Measurements from ENCODE around the gene TNFRSF17. TPM values are rescaled to one million over a fixed set of nuclear protein-coding genes. Genes with fewer than 3 reads are reported as not detected.

TNFRSF17 gene
- total and polyA plus RNA-seq, 2 of the 13 experiments (the other 11 are each of a cell fraction or from before 2014, with no cell fraction given), result not detected

DNA sequence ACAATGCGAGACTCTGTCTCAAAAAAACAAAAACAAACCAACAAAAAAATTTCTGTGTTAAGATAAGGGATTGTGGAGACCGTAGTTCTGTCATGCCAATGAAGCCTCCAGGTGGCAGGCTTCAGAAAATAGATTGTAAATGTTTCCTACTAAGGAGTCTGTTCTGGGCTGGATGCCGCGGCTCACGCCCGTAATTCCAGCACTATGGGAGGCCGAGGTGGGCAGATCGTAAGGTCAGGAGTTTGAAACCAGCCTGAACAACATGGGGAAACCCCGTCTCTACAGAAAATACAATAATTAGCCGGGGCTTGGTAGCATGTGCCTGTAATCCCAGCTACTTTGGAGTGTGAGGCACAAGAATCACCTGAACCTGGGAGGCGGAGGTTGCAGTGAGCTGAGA lies 7.1 kb downstream of the TNFRSF17 start (continued):
- TF ChIP-seq, protein P1, sequence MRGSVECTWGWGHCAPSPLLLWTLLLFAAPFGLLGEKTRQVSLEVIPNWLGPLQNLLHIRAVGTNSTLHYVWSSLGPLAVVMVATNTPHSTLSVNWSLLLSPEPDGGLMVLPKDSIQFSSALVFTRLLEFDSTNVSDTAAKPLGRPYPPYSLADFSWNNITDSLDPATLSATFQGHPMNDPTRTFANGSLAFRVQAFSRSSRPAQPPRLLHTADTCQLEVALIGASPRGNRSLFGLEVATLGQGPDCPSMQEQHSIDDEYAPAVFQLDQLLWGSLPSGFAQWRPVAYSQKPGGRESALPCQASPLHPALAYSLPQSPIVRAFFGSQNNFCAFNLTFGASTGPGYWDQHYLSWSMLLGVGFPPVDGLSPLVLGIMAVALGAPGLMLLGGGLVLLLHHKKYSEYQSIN (CRISPR knock-in tag; IDR thresholded peaks at IDR 0.05; ENCODE audit: borderline replicate concordance), result no peak
- TF ChIP-seq, protein P2, sequence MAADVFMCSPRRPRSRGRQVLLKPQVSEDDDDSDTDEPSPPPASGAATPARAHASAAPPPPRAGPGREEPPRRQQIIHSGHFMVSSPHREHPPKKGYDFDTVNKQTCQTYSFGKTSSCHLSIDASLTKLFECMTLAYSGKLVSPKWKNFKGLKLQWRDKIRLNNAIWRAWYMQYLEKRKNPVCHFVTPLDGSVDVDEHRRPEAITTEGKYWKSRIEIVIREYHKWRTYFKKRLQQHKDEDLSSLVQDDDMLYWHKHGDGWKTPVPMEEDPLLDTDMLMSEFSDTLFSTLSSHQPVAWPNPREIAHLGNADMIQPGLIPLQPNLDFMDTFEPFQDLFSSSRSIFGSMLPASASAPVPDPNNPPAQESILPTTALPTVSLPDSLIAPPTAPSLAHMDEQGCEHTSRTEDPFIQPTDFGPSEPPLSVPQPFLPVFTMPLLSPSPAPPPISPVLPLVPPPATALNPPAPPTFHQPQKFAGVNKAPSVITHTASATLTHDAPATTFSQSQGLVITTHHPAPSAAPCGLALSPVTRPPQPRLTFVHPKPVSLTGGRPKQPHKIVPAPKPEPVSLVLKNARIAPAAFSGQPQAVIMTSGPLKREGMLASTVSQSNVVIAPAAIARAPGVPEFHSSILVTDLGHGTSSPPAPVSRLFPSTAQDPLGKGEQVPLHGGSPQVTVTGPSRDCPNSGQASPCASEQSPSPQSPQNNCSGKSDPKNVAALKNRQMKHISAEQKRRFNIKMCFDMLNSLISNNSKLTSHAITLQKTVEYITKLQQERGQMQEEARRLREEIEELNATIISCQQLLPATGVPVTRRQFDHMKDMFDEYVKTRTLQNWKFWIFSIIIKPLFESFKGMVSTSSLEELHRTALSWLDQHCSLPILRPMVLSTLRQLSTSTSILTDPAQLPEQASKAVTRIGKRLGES (CRISPR knock-in tag; IDR thresholded peaks at IDR 0.05; ENCODE audit: borderline replicate concordance), result no peak
- TF ChIP-seq GABPA (IDR thresholded peaks at IDR 0.05; ENCODE audit: low read depth, low read length), result no peak
- peak; percentile 37; the same call in 1 of the 2 replicates for TF ChIP-seq GABPA (CRISPR knock-in tag; IDR thresholded peaks at IDR 0.05; ENCODE audit: low read depth)
- no peak for TF ChIP-seq NFIC (IDR thresholded peaks at IDR 0.05; ENCODE audit: low read length)
- peak; percentile 39; the same call in 1 of the 2 replicates for TF ChIP-seq SP4 (CRISPR knock-in tag; IDR thresholded peaks at IDR 0.05)
- TF ChIP-seq, protein P3, sequence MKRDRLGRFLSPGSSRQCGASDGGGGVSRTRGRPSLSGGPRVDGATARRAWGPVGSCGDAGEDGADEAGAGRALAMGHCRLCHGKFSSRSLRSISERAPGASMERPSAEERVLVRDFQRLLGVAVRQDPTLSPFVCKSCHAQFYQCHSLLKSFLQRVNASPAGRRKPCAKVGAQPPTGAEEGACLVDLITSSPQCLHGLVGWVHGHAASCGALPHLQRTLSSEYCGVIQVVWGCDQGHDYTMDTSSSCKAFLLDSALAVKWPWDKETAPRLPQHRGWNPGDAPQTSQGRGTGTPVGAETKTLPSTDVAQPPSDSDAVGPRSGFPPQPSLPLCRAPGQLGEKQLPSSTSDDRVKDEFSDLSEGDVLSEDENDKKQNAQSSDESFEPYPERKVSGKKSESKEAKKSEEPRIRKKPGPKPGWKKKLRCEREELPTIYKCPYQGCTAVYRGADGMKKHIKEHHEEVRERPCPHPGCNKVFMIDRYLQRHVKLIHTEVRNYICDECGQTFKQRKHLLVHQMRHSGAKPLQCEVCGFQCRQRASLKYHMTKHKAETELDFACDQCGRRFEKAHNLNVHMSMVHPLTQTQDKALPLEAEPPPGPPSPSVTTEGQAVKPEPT (CRISPR knock-in tag; IDR thresholded peaks at IDR 0.05; ENCODE audit: low read depth), result no peak
- TF ChIP-seq PTBP1 (IDR thresholded peaks at IDR 0.05; ENCODE audit: low read depth, low read length, poor library complexity, severe bottlenecking), result no peak
- peak; percentile 37; the same call in 1 of the 2 replicates for TF ChIP-seq GATAD2A (CRISPR knock-in tag; IDR thresholded peaks at IDR 0.05)
- no peak for TF ChIP-seq ZNF629 (CRISPR knock-in tag; conservative IDR thresholded peaks at IDR 0.05)
- peak; percentile 19; the same call in 1 of the 2 replicates for TF ChIP-seq SAP130 (CRISPR knock-in tag; IDR thresholded peaks at IDR 0.05; ENCODE audit: low read depth)
- no peak for TF ChIP-seq FOXK1 (CRISPR knock-in tag; IDR thresholded peaks at IDR 0.05; ENCODE audit: borderline replicate concordance, low read depth)
- no peak for TF ChIP-seq KLF16 (CRISPR knock-in tag; IDR thresholded peaks at IDR 0.05)
- TF ChIP-seq MEF2D (CRISPR knock-in tag; IDR thresholded peaks at IDR 0.05), result peak; percentile 41; the same call in 1 of the 2 replicates
- TF ChIP-seq, protein P4, sequence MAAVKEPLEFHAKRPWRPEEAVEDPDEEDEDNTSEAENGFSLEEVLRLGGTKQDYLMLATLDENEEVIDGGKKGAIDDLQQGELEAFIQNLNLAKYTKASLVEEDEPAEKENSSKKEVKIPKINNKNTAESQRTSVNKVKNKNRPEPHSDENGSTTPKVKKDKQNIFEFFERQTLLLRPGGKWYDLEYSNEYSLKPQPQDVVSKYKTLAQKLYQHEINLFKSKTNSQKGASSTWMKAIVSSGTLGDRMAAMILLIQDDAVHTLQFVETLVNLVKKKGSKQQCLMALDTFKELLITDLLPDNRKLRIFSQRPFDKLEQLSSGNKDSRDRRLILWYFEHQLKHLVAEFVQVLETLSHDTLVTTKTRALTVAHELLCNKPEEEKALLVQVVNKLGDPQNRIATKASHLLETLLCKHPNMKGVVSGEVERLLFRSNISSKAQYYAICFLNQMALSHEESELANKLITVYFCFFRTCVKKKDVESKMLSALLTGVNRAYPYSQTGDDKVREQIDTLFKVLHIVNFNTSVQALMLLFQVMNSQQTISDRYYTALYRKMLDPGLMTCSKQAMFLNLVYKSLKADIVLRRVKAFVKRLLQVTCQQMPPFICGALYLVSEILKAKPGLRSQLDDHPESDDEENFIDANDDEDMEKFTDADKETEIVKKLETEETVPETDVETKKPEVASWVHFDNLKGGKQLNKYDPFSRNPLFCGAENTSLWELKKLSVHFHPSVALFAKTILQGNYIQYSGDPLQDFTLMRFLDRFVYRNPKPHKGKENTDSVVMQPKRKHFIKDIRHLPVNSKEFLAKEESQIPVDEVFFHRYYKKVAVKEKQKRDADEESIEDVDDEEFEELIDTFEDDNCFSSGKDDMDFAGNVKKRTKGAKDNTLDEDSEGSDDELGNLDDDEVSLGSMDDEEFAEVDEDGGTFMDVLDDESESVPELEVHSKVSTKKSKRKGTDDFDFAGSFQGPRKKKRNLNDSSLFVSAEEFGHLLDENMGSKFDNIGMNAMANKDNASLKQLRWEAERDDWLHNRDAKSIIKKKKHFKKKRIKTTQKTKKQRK (IDR thresholded peaks at IDR 0.05; ENCODE audit: low read length), result no peak
- TF ChIP-seq TCF7L2 (IDR thresholded peaks at IDR 0.05; ENCODE audit: low read depth, low read length), result no peak
- 0 out of 2 replicates have a peak, but pooled peaks have one; percentile 6 for TF ChIP-seq HNF4A (CRISPR knock-in tag; IDR thresholded peaks at IDR 0.05)
- TF ChIP-seq, protein P5, sequence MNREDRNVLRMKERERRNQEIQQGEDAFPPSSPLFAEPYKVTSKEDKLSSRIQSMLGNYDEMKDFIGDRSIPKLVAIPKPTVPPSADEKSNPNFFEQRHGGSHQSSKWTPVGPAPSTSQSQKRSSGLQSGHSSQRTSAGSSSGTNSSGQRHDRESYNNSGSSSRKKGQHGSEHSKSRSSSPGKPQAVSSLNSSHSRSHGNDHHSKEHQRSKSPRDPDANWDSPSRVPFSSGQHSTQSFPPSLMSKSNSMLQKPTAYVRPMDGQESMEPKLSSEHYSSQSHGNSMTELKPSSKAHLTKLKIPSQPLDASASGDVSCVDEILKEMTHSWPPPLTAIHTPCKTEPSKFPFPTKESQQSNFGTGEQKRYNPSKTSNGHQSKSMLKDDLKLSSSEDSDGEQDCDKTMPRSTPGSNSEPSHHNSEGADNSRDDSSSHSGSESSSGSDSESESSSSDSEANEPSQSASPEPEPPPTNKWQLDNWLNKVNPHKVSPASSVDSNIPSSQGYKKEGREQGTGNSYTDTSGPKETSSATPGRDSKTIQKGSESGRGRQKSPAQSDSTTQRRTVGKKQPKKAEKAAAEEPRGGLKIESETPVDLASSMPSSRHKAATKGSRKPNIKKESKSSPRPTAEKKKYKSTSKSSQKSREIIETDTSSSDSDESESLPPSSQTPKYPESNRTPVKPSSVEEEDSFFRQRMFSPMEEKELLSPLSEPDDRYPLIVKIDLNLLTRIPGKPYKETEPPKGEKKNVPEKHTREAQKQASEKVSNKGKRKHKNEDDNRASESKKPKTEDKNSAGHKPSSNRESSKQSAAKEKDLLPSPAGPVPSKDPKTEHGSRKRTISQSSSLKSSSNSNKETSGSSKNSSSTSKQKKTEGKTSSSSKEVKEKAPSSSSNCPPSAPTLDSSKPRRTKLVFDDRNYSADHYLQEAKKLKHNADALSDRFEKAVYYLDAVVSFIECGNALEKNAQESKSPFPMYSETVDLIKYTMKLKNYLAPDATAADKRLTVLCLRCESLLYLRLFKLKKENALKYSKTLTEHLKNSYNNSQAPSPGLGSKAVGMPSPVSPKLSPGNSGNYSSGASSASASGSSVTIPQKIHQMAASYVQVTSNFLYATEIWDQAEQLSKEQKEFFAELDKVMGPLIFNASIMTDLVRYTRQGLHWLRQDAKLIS (CRISPR knock-in tag; IDR thresholded peaks at IDR 0.05), result no peak

All from HepG2 (cell line).